ENCODE data around the gene STUB1.
A peak's percentile ranks its signal among the peaks of the same experiment; 100 is the strongest.

DNA sequence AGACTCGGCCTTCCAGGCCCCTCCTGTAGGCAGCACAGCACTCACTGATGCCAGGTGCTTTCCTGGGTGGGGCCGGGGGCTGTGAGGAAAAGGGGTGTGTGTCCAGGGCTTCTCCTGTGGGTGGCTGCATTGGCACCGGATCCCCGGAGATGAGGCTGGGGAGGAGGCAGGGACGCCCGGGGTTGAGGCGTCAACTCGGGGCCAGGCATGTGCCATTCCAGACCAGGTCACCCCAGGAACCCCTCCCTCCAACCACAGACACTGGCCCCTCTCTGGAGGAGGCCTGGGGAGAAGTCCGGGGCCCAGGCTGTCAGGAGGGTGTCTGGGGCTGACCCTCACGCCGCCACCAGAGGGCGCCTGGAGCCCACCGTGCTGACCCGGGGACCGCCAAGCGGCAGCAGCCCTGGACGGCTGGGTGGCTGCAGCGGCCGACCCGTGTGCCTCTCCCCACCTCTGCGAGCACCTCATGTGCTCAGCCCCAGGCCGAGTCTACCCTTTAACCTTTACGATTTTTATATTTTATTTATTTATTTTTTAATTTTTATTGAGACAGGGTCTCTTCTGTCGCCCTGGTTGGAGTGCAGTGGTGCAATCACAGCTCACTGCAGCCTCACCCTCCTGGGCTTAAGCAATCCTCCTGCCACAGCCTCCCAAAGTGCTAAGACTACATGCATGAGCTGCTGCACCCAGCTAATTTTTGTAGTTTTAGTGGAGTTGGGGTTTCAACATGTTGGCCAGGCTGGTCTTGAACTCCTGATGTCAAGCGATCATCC, 31.5 kb downstream of the STUB1 start:
- no peak for TF ChIP-seq EP300 (IDR thresholded peaks at IDR 0.05)
- TF ChIP-seq, protein P1, sequence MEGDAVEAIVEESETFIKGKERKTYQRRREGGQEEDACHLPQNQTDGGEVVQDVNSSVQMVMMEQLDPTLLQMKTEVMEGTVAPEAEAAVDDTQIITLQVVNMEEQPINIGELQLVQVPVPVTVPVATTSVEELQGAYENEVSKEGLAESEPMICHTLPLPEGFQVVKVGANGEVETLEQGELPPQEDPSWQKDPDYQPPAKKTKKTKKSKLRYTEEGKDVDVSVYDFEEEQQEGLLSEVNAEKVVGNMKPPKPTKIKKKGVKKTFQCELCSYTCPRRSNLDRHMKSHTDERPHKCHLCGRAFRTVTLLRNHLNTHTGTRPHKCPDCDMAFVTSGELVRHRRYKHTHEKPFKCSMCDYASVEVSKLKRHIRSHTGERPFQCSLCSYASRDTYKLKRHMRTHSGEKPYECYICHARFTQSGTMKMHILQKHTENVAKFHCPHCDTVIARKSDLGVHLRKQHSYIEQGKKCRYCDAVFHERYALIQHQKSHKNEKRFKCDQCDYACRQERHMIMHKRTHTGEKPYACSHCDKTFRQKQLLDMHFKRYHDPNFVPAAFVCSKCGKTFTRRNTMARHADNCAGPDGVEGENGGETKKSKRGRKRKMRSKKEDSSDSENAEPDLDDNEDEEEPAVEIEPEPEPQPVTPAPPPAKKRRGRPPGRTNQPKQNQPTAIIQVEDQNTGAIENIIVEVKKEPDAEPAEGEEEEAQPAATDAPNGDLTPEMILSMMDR (IDR thresholded peaks at IDR 0.05): peak; percentile 90 to 95 (median 94)
- TF ChIP-seq POLR2A (IDR thresholded peaks at IDR 0.05): no peak

Data from tibial nerve (tissue), 4 donors.